ENCODE results near the gene KRT20.
"Not testable (repeated sequence)": the region's sequence is repeated elsewhere in the genome, so short reads cannot be mapped to it uniquely, and the experiment has no call there.

Gene KRT20

GRCh38 chr17:40896916-40897455, 11.9 kb upstream of the KRT20 start:
- DNase-seq = no peak

DNA sequence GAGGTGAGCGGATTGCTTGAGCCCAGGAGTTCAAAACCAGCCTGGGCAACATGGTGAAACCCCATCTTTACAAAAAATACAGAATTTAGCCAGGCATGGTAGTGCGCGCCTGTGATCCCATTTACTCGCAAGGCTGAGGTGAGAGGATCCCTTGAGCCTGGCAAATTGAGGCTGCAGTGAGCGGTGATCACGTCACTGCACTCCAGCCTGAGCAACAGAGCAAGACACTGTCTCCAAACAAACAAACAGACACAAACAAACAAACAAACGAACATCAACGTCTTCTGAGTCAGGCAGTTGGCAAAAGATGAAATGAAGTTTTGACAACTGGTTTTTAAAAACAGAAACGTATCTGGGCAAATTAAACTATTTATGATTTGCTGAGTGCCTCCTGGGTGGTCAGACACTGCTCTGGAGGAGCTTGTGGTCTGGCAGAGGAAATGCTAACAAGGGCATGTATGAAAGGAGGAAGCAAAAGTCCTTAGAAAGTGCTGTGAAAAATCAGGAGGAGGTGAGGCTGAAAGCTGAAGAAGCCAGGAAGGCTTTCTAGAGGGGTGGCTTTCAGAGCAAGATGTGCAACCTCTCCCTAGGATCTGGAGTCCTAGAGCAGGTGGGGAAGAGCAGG, 10.2 kb upstream of the KRT20 start:
- DNase-seq = no peak

- no peak for DNase-seq
Observed at GRCh38 chr17:40888196-40888720, 3.2 kb upstream of the KRT20 start.

DNA sequence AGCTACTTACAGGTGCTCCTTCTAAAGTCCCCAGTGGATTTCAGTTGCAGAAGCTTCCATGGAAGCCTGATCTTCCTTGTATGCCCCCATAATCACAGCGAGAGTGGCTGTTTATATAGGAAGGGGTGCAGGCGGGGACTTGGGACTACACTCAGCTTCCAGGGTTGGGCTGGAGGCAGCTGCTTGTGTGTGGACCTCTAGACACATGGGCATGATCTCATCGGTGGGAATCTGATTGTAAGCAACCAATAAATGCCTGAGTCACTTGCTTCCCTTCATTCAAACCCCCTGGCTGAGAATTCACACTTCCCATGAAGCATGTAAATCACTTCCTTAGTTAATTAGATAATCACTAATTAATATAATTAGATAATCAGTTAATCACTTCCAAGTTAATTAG, 1.0 kb upstream of the KRT20 start:
- no peak for DNase-seq

DNA sequence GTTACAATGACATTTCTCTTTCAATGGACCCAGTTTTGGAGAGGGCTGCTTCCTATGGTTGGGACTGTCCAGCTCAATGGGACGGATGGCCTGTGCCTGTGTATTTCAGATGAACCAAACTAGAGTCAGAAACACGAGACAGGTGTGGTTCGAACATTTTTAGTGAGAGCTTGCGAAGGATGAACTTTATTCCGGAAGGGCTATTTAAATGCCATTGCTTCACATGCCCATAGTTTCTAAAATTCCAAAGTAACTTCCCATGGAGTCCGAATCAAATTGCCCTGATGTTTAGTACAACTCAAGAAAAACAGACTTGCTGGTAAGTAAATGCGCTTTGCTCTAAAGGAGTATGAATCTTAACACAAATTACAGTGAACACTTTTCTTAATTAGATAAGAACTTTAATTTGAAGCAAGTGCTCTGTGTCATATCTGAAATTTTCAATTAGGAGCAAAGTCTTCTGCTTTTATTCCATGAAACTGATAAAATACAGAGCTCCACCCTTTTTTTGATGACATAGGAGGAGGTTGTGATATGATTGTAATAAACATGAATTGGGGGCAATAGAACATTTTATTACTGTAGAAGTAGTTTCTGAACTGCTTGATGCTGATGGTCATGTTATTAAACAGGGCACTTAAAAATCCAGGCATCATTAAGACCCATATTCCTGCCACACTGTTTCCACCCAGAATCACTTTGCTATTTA, 1.3 kb downstream of the KRT20 start:
- no peak for DNase-seq

DNA sequence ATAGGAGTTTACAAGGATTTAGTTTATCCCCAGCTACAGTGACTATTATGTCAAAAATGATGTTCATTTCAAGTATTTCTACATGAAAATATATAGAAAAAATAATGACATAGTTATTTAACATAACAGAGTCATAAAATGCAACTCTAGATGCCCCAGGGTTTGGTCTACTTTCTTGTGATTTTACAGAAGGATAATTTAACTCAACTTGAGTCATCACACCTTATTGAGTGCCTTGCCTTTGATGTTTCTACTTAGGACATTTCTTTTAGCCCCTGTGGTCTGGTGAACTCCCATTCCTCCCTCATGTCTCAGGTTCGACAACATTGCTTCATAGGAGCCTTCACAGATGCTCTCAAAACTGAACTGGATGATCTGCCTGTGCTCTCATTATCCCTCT, 2.0 kb downstream of the KRT20 start:
- DNase-seq = no peak

- no peak for DNase-seq
Observed at GRCh38 chr17:40879026-40879425, 6.0 kb downstream of the KRT20 start.

DNA sequence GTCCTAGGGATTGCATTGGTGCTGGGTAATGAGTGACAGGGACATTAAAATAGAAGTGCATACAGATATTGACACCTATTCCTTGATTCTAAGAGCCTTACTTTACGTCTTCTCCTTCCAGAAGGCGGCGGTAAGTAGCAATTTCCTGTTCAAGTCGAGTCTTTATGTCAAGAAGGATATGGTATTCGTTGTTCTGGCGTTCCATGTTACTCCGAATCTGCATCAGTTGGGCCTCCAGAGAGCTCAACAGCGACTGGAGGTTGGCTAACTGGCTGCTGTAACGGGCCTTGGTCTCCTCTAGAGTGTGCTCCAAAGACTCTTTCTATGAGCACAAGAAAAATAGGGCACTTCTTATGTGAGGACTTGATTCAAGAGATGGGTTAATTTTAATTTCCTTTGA, 7.0 kb downstream of the KRT20 start:
- no peak for DNase-seq

- no peak for DNase-seq
Observed at GRCh38 chr17:40873801-40874200, 11.2 kb downstream of the KRT20 start.

GRCh38 chr17:40873255-40873654, 11.8 kb downstream of the KRT20 start:
- DNase-seq = no peak

DNA sequence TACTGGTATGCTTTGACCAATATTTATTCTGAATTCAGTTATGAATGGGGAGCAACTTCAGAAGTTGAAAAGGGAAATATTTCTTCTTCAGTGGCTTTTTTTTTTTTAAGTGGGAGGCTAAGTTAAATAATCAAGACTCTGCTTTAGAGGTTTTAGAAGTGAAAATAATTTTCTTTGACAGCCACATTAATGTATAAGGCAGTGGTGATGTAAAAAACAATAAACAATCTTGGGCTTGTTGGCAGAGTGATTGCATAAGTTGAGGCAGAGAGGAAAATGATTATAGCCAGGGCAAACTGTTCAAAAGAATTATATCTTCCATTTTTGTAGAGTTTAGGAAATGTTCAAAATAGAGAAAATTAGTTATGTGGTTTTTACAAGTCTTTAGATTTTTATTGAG, 12.6 kb downstream of the KRT20 start:
- DNase-seq = no peak

DNA sequence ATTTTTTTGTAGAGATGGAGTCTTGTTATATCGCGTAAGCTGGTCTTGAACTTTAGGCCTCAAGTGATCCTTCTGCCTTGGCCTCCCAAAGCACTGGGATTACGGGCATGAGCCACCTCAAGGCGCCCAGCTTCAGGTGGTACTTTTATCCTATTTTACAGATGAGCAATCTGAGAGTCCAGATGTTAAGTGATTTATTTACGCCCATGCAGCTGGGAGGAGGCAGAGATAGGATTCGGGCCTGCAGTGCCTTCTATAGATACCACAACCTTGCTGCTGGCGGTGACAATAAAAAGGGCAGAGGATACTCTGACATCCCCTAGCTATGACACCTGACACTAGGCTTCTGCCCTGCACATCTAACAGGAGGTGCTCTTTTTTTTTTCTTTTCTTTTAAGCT, 13.7 kb downstream of the KRT20 start:
- no peak for DNase-seq

- DNase-seq = no peak
Observed at GRCh38 chr17:40870136-40870535, 14.9 kb downstream of the KRT20 start.

- no peak for DNase-seq
Observed at GRCh38 chr17:40866838-40867237, 18.2 kb downstream of the KRT20 start, which contains the start of gene KRT12. Gene KRT12, minus strand, starts transcription at chr17:40867223. Its CDS starts 37 bp downstream, at chr17:40867186.

DNA sequence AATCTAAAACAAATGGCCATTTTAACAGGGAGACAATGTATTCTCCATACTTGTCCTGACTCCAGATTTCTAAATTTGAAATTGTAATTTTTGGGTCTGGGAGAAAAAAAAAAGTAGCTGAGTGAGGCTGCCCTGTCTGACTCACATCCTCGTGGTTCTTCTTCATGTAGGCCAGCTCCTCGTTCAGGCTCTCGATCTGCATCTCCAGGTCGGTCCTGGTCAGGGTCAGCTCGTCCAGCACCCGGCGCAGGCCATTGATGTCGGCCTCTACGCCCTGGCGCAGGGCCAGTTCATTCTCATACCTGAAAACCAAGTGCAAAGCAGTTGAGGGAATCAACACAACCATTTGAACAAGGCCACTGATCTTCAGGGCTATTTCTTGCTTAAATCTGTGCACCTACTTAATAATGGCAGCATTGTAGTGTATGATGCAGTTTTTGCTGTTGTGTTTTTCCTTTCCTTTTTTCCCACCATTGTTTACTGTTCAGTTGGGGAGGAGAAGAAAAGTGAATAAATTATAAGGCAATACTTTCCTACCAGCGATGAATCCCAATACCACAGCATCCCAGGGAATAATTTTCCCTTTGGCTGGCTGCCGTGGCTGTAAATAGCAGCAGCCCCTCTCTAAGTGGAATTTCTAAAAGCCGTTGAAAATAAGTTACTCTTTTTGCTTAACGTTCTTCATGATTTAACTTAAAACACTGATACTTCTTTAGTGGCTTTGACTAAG, 20.2 kb downstream of the KRT20 start:
- DNase-seq = no peak

DNA sequence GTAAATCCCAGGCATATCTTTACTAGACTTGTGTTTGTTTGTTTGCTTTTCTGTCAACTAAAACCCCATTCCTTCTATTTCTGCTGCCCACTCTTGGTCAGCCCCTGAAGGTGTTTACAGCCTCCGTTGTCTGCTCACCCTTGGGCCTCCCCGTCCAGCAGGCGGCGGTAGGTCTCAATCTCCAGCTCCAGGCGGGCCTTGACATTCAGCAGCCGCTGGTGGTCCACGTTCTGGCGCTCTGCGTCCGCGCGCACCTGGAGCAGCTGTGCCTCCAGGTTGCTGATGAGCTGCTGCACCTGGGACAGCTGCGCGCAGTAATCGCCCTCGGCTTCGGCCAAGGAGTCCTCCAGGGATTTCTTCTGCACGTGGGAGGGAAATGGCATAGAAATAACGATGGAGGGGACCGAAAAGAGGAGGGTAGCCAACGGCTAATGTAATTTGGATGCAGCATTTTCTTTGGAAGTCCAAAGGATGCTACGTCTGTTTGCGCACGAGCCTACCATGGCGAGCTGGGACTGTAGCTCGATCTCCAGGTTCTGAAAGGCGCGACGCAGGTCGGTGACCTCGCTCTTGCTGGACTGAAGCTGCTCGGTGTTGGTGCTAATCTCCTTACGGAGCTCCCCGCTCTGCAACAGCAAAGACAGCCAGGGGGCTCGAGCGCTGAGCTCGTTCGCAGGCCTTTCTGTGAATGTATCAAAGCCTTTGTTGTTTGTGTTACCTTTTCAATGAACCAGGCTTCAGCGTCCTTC, 21.9 kb downstream of the KRT20 start:
- no peak for DNase-seq

DNA sequence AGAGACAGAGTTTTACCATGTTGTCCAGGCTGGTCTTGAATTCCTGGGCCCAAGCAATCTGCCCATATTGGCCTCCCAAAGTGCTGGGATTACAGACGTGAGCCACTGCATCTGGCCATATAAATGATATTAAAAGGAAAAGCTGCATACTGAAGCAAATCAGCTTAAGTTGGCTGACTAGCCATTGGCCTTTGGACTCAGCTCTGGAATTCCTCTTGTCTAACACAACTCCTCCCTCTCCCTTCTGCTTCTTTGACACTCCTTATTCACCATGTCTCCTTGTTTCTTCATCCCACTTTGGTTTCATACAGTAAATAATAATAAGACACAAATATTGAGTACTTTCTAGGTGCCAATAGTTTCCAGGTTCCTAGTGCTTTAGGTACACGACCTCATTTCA, 25.5 kb downstream of the KRT20 start:
- DNase-seq = no peak

DNA sequence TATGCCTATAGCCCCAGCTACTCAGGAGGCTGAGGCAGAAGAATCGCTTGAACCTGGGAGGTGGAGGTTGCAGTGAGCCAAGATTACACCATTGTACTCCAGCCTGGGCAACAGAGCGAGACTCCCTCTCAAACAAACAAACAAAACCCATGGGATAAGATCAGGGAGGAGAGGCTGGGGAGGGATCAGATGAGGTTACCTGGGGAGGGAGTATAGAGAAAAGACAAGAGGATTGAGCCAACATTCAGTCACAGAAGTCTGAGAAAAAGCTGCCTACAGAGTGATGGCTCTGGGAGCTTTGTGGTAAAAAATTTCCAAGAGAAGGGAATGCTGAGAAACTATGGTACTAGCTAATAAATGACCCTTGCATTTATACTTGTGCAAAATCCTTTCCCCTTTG, 26.4 kb downstream of the KRT20 start:
- DNase-seq = not testable (repeated sequence)

DNA sequence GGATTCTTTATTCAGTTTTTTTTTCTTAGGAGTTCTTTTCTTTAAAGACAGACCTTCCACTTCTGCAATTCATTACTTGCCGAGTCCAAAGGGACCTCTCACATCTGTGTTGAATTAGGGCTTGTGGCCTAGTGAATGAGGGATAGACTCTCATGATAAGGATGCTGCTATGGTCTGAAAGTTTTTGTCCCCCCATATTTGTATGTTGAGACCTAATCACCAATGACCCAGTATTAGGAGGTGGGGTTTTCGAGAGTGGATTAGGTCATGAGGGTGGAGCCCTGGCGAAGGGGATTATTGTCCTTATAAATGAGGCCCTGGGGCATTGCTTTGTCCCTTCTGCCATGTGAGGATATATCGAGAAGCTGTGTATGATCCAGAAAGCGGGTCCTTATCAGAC, 27.5 kb downstream of the KRT20 start:
- peak; percentile 50 for DNase-seq

DNA sequence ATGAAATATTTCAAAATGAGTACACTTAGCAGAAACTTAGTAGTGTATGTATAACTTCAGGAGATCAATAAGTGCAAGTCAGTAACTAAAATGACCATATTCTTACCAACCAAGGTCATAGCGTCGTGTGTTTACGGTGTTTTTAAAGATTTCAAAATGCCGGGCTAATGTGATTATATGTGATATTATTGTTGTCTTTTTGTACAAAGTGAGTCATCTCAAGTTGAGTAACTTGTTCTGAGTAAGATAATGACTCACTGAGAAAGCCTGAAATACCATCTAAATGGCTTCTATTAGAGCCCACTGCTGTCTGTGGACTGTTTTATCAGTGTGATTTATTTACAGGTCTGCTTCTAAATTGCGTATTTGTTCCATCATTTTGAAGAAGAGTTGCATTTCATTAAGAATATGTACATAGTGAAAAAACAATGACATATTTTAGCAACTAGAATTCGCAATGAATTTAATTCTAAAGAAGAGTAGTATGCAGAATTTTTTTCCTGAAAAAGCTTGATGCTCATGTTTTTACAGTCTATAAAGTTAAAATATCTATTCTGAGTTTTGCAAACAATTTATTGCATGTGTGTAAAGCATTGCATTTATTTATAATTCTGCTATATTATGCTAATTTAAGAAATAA, 30.7 kb downstream of the KRT20 start:
- DNase-seq = no peak

GRCh38 chr17:40852364-40852763, 32.7 kb downstream of the KRT20 start:
- DNase-seq = no peak

DNA sequence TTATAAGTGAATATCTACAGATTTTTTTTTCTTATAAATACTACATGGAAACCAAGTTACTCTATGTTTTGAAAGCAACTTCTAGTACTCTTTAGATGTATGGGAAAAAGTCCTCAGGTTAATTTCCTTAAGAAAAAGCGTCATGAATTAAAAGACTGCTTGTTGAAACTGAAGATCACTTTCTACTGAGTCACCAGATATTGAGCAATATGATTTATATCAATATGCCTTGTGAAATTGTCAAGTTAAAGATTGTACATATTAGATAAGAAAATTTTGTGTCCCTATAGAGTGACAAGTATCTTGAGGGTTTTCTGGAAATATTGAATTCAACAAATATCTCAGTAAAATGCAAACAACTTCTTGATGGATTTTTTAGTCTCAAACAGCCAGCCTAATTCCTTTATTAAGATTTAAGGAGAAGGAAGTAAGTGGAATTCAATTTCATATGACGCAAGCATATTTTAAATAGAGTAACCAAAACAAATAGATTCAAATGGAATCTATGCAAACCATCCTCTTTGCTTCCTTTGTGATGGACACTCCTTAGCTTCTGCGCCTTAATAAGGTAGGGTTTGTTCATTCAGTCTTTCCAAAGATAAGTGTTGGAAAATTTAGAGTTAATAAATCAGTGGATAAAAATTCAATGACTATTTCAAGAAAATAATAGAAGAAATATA, 34.6 kb downstream of the KRT20 start:
- no peak for DNase-seq
